COR-L47 (cell line): ENCODE data around the gene ILKAP.

Experiments
- DNase-seq: peaks from one replicate; lab custom pipeline; 2025; lab: John Stamatoyannopoulos, UW

ILKAP gene

GRCh38 chr2:238203094-238203972, at the start of gene ILKAP:
Gene ILKAP, minus strand, starts transcription at chr2:238203695. Its CDS starts 142 bp downstream, at chr2:238203553.
- DNase-seq, result peak; percentile 40

GRCh38 chr2:238252766-238253630, 49.5 kb upstream of the ILKAP start:
- DNase-seq, result no peak

- no peak for DNase-seq
Measured at GRCh38 chr2:238251986-238252385, 48.5 kb upstream of the ILKAP start.

- DNase-seq, result no peak
Measured at GRCh38 chr2:238251331-238251730, 47.8 kb upstream of the ILKAP start.

GRCh38 chr2:238250896-238251295, 47.4 kb upstream of the ILKAP start:
- DNase-seq, result no peak

GRCh38 chr2:238247841-238248453, 44.5 kb upstream of the ILKAP start:
- DNase-seq, result no peak

- DNase-seq, result no peak
Measured at GRCh38 chr2:238247002-238247822, 43.7 kb upstream of the ILKAP start.

- DNase-seq, result no peak
Measured at GRCh38 chr2:238244151-238244550, 40.7 kb upstream of the ILKAP start.

- no peak for DNase-seq
Measured at GRCh38 chr2:238243496-238244076, 40.1 kb upstream of the ILKAP start.

GRCh38 chr2:238242731-238243495, 39.4 kb upstream of the ILKAP start:
- peak; percentile 46 for DNase-seq

- no peak for DNase-seq
Measured at GRCh38 chr2:238241970-238242369, 38.5 kb upstream of the ILKAP start.

GRCh38 chr2:238240757-238241711, 37.5 kb upstream of the ILKAP start:
- DNase-seq, result peak; percentile 73

GRCh38 chr2:238239863-238240756, 36.6 kb upstream of the ILKAP start, which contains the start of gene HES6:
Gene HES6, minus strand, starts transcription at chr2:238240038. Its CDS starts 133 bp downstream, at chr2:238239905.
- DNase-seq, result peak; percentile 75

- DNase-seq, result no peak
Measured at GRCh38 chr2:238239543-238239862, 36.0 kb upstream of the ILKAP start.

- DNase-seq, result peak; percentile 68
Measured at GRCh38 chr2:238238766-238239542, 35.5 kb upstream of the ILKAP start.

- no peak for DNase-seq
Measured at GRCh38 chr2:238238311-238238765, 34.8 kb upstream of the ILKAP start.

- no peak for DNase-seq
Measured at GRCh38 chr2:238237431-238238135, 34.1 kb upstream of the ILKAP start.
